GM19455 (cell line): Measurements from ENCODE around the gene ZCRB1.
"Not testable (repeated sequence)": the region's sequence is repeated elsewhere in the genome, so short reads cannot be mapped to it uniquely, and the experiment has no call there.

Experiments
- ATAC-seq: cut with Tn5 transposase; IDR thresholded peaks from one replicate; pipeline ENCODE4 v1.9.1; 2021; ENCODE audit not compliant: unreplicated experiment

ZCRB1 gene

DNA sequence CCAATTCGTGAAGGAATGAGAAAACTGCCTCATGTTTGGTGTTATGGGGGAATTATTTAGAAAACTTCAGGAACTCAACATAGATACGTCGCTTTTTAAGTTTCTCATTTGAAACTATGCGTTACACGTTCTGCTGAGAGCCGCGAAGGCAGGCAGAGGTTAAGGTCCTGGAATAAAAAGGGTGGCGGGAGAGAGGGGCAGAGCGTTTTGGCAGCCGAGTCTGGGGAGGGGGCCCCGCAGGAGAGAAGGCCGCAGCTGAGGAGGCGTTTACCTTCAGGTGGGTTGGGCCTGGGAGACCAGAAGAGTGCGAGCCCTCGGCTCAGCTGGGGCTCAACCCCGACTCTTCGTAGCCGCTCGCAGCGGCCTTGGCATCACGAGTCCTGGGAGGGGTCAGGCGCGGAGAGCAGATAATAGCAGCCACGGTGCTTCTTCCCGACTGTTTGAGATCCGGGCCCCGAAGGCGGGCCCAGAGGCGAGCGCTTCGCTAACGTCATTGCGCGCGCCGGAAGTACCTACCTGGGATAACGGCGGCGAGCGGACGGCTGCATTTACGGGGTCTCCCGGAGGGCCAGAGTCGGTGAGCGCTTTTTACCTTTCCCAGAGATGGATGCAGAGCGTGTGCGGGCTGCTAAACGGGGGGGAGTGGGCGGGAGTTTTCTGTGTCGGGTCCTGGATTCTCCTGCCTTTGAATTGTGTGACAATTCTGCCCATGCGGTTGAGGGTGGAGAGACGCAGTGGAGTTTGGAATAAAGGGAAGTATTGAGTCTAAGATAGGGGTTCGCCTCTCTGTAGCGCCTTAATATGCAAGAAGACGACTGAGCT is at the start of gene ZCRB1, which contains the start of gene PPHLN1:
Gene ZCRB1, minus strand, starts transcription at position 442 of the 822 bp plus-strand sequence. CDS start 1,992 bp downstream, outside the sequence.
Gene PPHLN1, plus strand, starts transcription at position 515 of the 822 bp plus-strand sequence. CDS start 9,736 bp downstream, outside the sequence.
- peak; percentile 95 for ATAC-seq

DNA sequence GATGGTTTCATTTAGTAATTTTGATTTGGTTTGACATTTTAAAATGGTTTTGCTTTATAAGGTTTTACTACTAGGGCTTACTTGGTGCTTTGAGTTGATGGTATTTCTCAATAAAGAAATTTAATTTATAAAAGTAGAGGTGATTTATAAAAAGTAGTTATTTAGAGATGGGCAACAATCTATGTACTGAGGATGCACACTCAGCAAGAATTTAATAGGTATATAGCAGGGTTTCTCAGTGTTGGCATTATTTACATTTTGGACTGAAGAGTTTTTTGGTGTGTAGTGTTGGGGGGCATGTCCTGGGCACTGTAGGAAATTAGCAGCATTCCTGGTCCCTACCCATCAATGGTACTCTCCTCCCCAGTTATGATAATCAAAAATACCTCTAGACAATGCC is 47.8 kb upstream of the ZCRB1 start:
- no peak for ATAC-seq

- ATAC-seq = peak; percentile 85
These were observed 46.4 kb upstream of the ZCRB1 start for GRCh38 chr12:42372154-42372791.

- ATAC-seq = no peak
These were observed 44.1 kb upstream of the ZCRB1 start for GRCh38 chr12:42370013-42370412.

- no peak for ATAC-seq
These were observed 39.6 kb upstream of the ZCRB1 start for GRCh38 chr12:42365486-42365885.

DNA sequence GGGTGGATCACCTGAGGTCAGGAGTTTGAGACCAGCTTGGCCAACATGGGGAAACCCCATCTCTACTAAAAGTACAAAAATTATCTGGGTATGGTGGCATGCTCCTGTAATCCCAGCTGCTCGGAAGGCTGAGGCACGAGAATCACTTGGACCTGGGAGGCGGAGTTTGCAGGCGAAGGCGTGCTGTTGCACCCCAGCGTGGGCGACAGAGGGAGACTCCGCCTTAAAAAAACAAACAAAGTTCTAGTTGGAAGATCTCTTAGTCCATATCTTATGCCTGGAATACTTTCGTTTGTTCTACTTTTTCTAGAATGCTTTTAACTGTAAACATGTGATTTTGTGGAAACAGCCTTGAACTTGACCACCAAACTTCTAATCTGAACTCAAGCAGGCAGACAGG is 38.8 kb upstream of the ZCRB1 start:
- no peak for ATAC-seq

GRCh38 chr12:42362647-42363260 is 36.9 kb upstream of the ZCRB1 start:
- no peak for ATAC-seq

GRCh38 chr12:42361909-42362646 is 36.2 kb upstream of the ZCRB1 start:
- no peak for ATAC-seq

DNA sequence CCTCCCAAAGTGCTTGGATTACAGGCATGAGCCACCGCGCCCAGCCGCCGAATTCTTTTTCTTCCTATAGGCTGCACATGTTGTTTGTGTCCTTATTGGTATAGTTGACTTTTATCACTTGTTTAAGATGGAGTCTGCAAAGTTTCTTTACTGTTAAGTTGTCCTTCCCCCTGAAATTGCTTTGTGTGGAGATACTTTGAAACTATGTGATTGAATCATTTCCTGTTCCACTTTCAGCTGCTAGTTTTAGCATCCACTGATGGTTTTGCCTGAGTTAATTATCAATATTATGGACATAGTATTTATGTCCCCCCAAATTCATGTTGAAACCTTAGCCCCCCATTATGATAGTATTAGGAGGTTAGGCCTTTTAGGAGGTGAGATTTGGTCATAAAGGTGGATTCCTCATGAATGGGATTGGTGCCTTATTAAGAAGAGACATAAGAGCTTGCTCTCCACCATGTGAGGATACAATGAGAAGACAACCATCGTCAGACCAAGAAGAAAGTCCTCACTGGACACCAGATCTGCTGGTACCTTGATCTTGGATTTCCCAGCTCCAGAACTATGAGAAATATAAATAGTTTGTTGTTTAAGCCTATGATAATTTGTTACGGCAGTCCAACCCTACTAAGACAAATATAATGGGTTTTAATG is 35.0 kb upstream of the ZCRB1 start:
- peak; percentile 51 for ATAC-seq

DNA sequence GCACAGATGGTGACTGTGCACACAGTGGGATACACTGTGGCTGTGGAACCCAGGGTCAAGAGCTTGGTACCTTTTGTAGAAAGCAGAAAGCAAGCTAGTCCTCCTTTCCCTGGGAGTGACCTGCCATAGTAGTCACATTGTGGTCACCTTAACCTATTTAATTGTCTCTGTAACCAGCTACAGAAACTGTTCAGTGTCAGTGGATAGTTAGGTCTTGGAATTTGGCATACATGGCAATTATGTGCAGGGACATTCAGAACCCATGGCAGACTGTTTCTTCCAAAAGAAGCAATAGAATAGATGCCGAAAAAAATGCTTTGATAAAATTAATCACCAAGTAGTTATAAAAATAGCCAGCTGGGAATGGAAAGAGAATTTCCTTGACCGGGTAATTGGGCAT is 30.4 kb upstream of the ZCRB1 start:
- no peak for ATAC-seq

DNA sequence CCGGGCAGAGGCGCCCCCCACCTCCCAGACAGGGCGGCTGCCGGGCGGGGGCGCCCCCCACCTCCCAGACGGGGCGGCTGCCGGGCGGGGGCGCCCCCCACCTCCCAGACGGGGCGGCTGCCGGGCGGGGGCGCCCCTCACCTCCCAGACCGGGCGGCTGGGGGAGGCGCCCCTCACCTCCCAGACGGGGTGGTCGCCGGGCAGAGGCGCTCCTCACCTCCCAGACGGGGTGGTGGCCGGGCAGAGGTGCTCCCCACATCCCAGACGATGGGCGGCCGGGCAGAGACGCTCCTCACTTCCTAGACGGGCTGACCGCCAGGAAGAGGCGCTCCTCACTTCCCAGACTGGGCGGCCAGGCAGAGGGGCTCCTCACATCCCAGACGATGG is 24.1 kb upstream of the ZCRB1 start:
- not testable (repeated sequence) for ATAC-seq

DNA sequence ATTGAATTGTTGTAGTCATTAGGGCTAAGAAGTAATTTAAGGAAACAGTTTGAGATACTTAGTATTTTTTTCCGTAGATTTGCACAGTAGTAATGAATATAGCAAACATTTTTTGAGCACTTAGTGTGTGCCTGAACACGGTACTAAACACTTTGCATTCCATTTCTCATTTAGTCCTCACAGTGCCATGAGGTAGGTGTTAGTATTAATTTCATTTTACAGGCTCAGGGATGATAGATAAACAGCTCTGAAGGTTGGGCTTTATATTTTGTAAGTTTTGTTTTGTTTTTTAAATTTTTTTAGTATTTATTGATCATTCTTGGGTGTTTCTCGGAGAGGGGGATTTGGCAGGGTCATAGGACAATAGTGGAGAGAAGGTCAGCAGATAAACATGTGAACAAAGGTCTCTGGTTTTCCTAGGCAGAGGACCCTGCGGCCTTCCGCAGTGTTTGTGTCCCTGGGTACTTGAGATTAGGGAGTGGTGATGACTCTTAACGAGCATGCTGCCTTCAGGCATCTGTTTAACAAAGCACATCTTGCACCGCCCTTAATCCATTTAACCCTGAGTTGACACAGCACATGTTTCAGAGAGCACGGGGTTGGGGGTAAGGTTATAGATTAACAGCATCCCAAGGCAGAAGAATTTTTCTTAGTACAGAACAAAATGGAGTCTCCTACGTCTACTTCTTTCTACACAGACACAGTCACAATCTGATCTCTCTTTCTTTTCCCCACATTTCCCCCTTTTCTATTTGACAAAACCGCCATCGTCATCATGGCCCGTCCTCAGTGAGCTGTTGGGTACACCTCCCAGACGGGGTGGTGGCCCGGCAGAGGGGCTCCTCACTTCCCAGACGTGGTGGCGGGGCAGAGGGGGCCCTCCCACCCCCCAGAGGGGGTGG is 23.5 kb upstream of the ZCRB1 start:
- not testable (repeated sequence) for ATAC-seq

DNA sequence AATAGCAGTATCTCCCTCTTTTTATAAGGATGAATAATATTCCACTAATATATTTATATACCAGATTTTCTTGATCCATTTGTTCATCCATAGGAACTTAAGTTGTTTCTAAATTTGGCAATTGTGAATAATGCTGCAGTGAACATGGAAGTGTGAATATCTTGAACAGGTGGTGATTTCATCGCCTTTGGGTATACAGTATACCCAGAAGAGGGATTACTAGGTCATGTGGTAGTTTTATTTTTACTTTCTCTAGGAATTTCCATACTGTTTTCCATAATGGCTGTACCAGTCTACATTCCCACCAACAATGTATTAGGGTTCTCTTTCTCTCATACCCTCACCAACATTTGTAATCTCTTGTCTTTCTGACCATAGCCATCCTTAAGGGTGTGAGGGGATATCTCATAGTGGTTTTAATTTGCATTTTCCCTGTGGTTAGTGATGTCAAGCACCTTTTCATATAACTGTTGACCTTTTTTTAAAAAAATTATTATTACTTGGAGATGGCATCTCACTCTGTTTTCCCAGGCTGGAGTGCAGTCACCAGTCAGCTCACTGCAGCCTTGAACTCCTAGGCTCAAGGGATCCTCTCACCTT is 20.6 kb upstream of the ZCRB1 start:
- ATAC-seq = no peak

DNA sequence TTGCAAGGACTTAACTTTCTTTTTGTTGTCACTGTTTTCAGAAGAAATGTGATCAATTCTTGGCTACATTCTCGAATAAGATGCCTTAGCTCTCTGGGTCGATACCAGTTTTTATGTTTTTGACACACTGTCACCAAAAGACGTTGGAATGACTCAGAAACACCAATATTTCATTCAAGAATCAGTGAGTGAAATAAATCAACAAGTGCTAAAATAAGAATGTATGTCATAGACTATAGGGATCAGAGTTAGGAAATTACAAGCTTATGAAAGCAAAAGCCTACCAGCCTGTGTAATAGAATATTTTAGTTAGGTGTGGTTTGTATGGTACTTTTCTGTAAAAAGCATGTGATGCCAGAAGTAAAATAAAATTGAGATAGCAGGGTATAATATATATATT is 17.8 kb upstream of the ZCRB1 start:
- no peak for ATAC-seq

- ATAC-seq = no peak
These were observed 16.1 kb upstream of the ZCRB1 start for GRCh38 chr12:42342028-42342427.

GRCh38 chr12:42338280-42338679 is 12.4 kb upstream of the ZCRB1 start:
- ATAC-seq = no peak

- ATAC-seq = no peak
These were observed 10.4 kb upstream of the ZCRB1 start for GRCh38 chr12:42336286-42336685.

- ATAC-seq = peak; percentile 77
These were observed 6.7 kb upstream of the ZCRB1 start for GRCh38 chr12:42332301-42333285.
